HCT116 (cell line): ENCODE data around the gene HDAC7. TPM values are rescaled to one million over a fixed set of nuclear protein-coding genes. Genes with fewer than 3 reads are reported as not detected.

Experiments used
- ATAC-seq: fragments of 200-7000 bp; cut with Tn5 transposase; 2 replicates; pipeline ENCODE4 v1.9.1; 2020; ENCODE audit warnings: mild to moderate bottlenecking, moderate library complexity
- BruUV-seq: library from RNA; stranded (reverse); fragments of 400-500 nt; replicated peaks from 2 replicates; lab custom pipeline; 2021; lab: Mats Ljungman, UMichigan
- CTCF ChIA-PET: fragments of 300-600 bp; sonication (Branson Sonifier 250); formaldehyde crosslinking; loops from one replicate; lab custom pipeline; 2021; ENCODE audit warnings: antibody characterized with exemption; lab: Charles Lee
- POLR2A ChIA-PET: fragments of 300-600, 350-600 bp; sonication (Branson Sonifier 250); formaldehyde crosslinking; loops from one replicate; lab custom pipeline; 2021; ENCODE audit warnings: antibody characterized with exemption; lab: Charles Lee
- RAD21 ChIA-PET, 2 experiments: fragments of 300-600 bp; sonication (Branson Sonifier 250); formaldehyde crosslinking; loops; one replicate each; lab custom pipeline; 2023; ENCODE audit warnings: low total read pairs in 2 of 2; ENCODE audit not compliant: uncharacterized antibody in 2 of 2, unreplicated experiment in 2 of 2, low non-redundant PET in 1 of 2; lab: Charles Lee
- DNase-seq: peaks from one replicate; pipeline ENCODE4 v3.0.0-alpha.2; 2010; ENCODE audit warnings: low read depth, low spot score
- H2AFZ ChIP-seq: fragments of 200-600 bp; shearing (Covaris generic), sonication (generic); 2 replicates; pipeline ENCODE4 v1.6.1; 2017; ENCODE audit warnings: low read depth, mixed run types, mixed read lengths, antibody characterized with exemption, low read length; ENCODE audit not compliant: poor library complexity, severe bottlenecking
- H3K27ac ChIP-seq: 2 replicates; pipeline ENCODE4 v1.5.1; 2012; ENCODE audit warnings: low read depth, low read length
- H3K27me3 ChIP-seq: fragments of 200-600 bp; sonication (generic); 2 replicates; pipeline ENCODE4 v1.6.1; 2016; ENCODE audit warnings: mixed run types, low read length, mixed read lengths; ENCODE audit not compliant: insufficient read depth
- H3K36me3 ChIP-seq, 2 experiments: fragments of 200-500 bp in 1 of 2; fragments of 200-600 bp in 1 of 2; sonication (Bioruptor generic) in 1 of 2; sonication (generic) in 1 of 2; 2 replicates each; pipeline versions ENCODE4 v1.5.1 to v1.6.1; 2014 to 2016; ENCODE audit warnings: low read length in 2 of 2, inconsistent platforms in 1 of 2, mixed read lengths in 1 of 2, mixed run types in 1 of 2; ENCODE audit not compliant: insufficient read depth in 2 of 2, control insufficient read depth in 1 of 2
- H3K4me1 ChIP-seq, 2 experiments: fragments of 200-600 bp in 1 of 2; sonication (generic) in 1 of 2; 2 replicates each; pipeline versions ENCODE4 v1.5.1 to v1.6.1; 2012 to 2017; ENCODE audit warnings: low read length in 2 of 2, inconsistent platforms in 1 of 2, mild to moderate bottlenecking in 1 of 2, mixed read lengths in 1 of 2, mixed run types in 1 of 2, moderate library complexity in 1 of 2; ENCODE audit not compliant: insufficient read depth in 2 of 2, control insufficient read depth in 1 of 2
- H3K4me2 ChIP-seq: fragments of 200-600 bp; sonication (generic); 2 replicates; pipeline ENCODE4 v1.6.1; 2017; ENCODE audit warnings: mixed run types, low read length, mixed read lengths
- H3K4me3 ChIP-seq, 2 experiments: fragments of 200-600 bp in 1 of 2; sonication (generic) in 1 of 2; replicated peaks in 1 of 2; 2 replicates each; pipeline ENCODE4 v1.5.1; 2011 to 2016; ENCODE audit warnings: low read length in 2 of 2, control low read depth in 1 of 2, low read depth in 1 of 2, mild to moderate bottlenecking in 1 of 2, mixed read lengths in 1 of 2, mixed run types in 1 of 2
- H3K79me2 ChIP-seq: fragments of 200-600 bp; sonication (generic); 2 replicates; pipeline ENCODE4 v1.6.1; 2017; ENCODE audit warnings: mild to moderate bottlenecking, mixed run types, low read length, moderate library complexity, mixed read lengths; ENCODE audit not compliant: insufficient read depth
- H3K9ac ChIP-seq: fragments of 200-600 bp; sonication (generic); 2 replicates; pipeline ENCODE4 v1.6.1; 2016; ENCODE audit warnings: low read length, mixed read lengths
- H3K9me2 ChIP-seq: fragments of 200-600 bp; sonication (generic), shearing (Covaris generic); 2 replicates; pipeline ENCODE4 v1.6.1; 2017; ENCODE audit warnings: mixed run types, mild to moderate bottlenecking, moderate library complexity; ENCODE audit not compliant: insufficient read depth
- H3K9me3 ChIP-seq, 2 experiments: fragments of 200-500 bp in 1 of 2; fragments of 200-600 bp in 1 of 2; sonication (Bioruptor generic) in 1 of 2; sonication (generic) in 1 of 2; 2 replicates each; pipeline ENCODE4 v1.6.1; 2014 to 2017; ENCODE audit warnings: low read length in 2 of 2, mixed read lengths in 2 of 2, inconsistent platforms in 1 of 2, low read depth in 1 of 2, mild to moderate bottlenecking in 1 of 2, mixed run types in 1 of 2, moderate library complexity in 1 of 2; ENCODE audit not compliant: control insufficient read depth in 1 of 2, insufficient read depth in 1 of 2
- H4K20me1 ChIP-seq: fragments of 200-600 bp; sonication (generic), shearing (Covaris generic); 2 replicates; pipeline ENCODE4 v1.6.1; 2017; ENCODE audit warnings: mixed run types, mild to moderate bottlenecking, moderate library complexity; ENCODE audit not compliant: insufficient read depth
- CBX3 ChIP-seq: IDR thresholded peaks from 2 replicates; pipeline ENCODE4 v1.6.1; 2012; ENCODE audit warnings: low read depth
- CEBPB ChIP-seq: IDR thresholded peaks from 2 replicates; pipeline ENCODE4 v1.6.1; 2012; ENCODE audit warnings: low read depth
- EGR1 ChIP-seq: IDR thresholded peaks from 2 replicates; pipeline ENCODE4 v1.6.1; 2012; ENCODE audit warnings: low read depth
- ELF1 ChIP-seq: IDR thresholded peaks from 2 replicates; pipeline ENCODE4 v1.6.1; 2012; ENCODE audit warnings: low read depth, borderline replicate concordance
- JUND ChIP-seq: IDR thresholded peaks from 2 replicates; pipeline ENCODE4 v1.6.1; 2012
- POLR2AphosphoS5 ChIP-seq: IDR thresholded peaks from 2 replicates; pipeline ENCODE4 v1.6.1; 2011; ENCODE audit warnings: mild to moderate bottlenecking, low read depth, low read length, moderate library complexity
- RAD21 ChIP-seq: IDR thresholded peaks from 2 replicates; pipeline ENCODE4 v1.6.1; 2012; ENCODE audit warnings: low read depth, mild to moderate bottlenecking
- SP1 ChIP-seq: IDR thresholded peaks from 2 replicates; pipeline ENCODE4 v1.6.1; 2012; ENCODE audit warnings: low read depth
- YY1 ChIP-seq: IDR thresholded peaks from 2 replicates; pipeline ENCODE4 v1.6.1; 2011; ENCODE audit warnings: low read length, low read depth, moderate library complexity, mild to moderate bottlenecking; ENCODE audit not compliant: insufficient replicate concordance; ENCODE audit errors: extremely low read depth
- ZFX ChIP-seq: fragments of 450-650 bp; IDR thresholded peaks from 2 replicates; pipeline ENCODE4 v1.6.1; 2017
- intact Hi-C: fragments of 100-400 bp; cut with micrococcal nuclease; formaldehyde crosslinking; loops from 2 replicates; pipeline ENCODE4 v1.10.0; 2022
- total RNA-seq: library from RNA; stranded (reverse); gene quantifications from one replicate; pipeline ENCODE4 v1.2.1, GENCODE V29; 2021; ENCODE audit not compliant: unreplicated experiment
- TF ChIP-seq, protein P1 (sequence below): IDR thresholded peaks from 2 replicates; pipeline ENCODE4 v1.6.1; 2012
- TF ChIP-seq, protein P2 (sequence below): IDR thresholded peaks from 2 replicates; pipeline ENCODE4 v1.6.1; 2012; ENCODE audit warnings: low read depth

HDAC7 gene
- total RNA-seq, 1 experiment from 2014 or later: 38.1 TPM

DNA sequence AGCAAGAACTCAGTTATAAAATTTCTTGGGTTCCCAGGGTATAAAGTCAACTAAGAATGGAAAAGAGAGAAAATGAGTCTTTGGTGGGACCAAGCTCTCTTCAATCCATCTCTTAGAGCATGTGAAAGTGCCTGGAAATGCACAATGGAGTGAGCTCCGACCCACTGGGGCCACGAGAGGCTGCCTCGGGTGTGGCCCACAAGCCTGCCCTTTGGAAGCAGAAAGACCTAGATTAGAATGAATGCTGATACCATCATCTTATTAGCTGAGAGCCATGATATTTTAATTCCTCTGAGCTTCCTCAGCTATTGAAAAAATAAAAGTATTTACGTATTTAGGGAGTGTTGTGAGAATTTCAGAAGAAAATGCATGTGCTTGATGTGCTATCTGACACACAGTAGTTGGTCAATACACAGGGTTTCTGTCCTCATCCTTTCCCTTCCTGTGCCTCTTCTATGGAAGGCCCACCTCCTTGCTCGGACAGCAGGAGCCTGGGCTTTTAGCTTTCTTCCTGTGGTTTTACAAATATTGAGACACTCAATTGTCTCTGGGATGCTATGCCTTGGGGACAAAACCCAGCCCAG, 42.6 kb upstream of the HDAC7 start:
- no peaks in the 10 kb centered on the region for H4K20me1 ChIP-seq
- H3K27ac ChIP-seq: no peak overlapping the region
- peaks cover 11 to 27% of the 10 kb centered on the region in 2 experiments for H3K4me1 ChIP-seq
- no peaks in the 10 kb centered on the region for H3K27me3 ChIP-seq
- BruUV-seq: no TSS peak
- H3K79me2 ChIP-seq: no peaks in the 10 kb centered on the region
- intact Hi-C loops: no loop called here
- RAD21 ChIA-PET: no interaction called here
- no peaks in the 10 kb centered on the region for H3K9me3 ChIP-seq
- CTCF ChIA-PET: interaction anchor here (1.0 kb wide), 1 partner anchor 24 kb away, joined by 3 read pairs; no protein-coding TSS in a partner anchor
- H3K9me2 ChIP-seq: no peaks in the 10 kb centered on the region
- no peak for DNase-seq
- no peaks in the 10 kb centered on the region for H3K36me3 ChIP-seq
- H3K9ac ChIP-seq: no peak overlapping the region
- H3K4me2 ChIP-seq: no peak overlapping the region
- ATAC-seq: no peak
- POLR2A ChIA-PET: no interaction called here
- H2AFZ ChIP-seq: no peak overlapping the region
- TF ChIP-seq EGR1 (no peak), ZFX (no peak), CBX3 (no peak), POLR2AphosphoS5 (no peak), CEBPB (no peak), RAD21 (no peak)
- H3K4me3 ChIP-seq: no peak overlapping the region

DNA sequence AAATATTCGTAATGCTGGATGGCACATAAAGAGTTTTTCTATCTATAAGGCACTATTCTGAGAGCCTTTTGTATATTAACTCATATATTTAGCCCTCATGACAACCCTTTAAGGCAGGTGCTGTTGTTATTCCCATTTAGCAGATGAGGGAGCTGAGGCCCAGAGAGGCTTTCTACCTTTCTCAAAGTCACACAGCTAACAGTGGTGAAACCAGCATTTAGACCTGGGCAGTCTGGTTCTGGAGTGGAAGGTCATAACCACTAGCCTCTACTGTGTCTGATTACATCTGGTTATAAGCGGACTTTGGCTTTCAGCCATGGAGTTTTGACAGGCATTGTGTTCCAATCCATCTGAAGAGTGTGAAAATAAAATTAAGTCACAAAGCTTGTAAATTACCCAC, 41.2 kb upstream of the HDAC7 start:
- POLR2A ChIA-PET: no interaction called here

More for the DNA sequence above, 41.2 kb upstream of the HDAC7 start:
- intact Hi-C loops: no loop called here
- Histone ChIP-seq H3K4me3 (no peak overlapping the region), H3K9me3 (no peaks in the 10 kb centered on the region), H3K9me2 (no peaks in the 10 kb centered on the region), H3K36me3 (no peaks in the 10 kb centered on the region), H4K20me1 (no peaks in the 10 kb centered on the region), H3K27me3 (no peaks in the 10 kb centered on the region), H3K4me1 (peaks cover 11 to 27% of the 10 kb centered on the region in 2 experiments), H3K4me2 (no peak overlapping the region), H3K79me2 (no peaks in the 10 kb centered on the region), H3K9ac (no peak overlapping the region), H2AFZ (no peak overlapping the region), H3K27ac (no peak overlapping the region)
- ChIA-PET CTCF (no interaction called here), RAD21 (no interaction called here)
- ATAC-seq: no peak
- no peak for DNase-seq
- TF ChIP-seq, protein P1, sequence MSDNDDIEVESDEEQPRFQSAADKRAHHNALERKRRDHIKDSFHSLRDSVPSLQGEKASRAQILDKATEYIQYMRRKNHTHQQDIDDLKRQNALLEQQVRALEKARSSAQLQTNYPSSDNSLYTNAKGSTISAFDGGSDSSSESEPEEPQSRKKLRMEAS: no peak
- TF ChIP-seq SP1: no peak
- TF ChIP-seq YY1: no peak
- TF ChIP-seq, protein P2, sequence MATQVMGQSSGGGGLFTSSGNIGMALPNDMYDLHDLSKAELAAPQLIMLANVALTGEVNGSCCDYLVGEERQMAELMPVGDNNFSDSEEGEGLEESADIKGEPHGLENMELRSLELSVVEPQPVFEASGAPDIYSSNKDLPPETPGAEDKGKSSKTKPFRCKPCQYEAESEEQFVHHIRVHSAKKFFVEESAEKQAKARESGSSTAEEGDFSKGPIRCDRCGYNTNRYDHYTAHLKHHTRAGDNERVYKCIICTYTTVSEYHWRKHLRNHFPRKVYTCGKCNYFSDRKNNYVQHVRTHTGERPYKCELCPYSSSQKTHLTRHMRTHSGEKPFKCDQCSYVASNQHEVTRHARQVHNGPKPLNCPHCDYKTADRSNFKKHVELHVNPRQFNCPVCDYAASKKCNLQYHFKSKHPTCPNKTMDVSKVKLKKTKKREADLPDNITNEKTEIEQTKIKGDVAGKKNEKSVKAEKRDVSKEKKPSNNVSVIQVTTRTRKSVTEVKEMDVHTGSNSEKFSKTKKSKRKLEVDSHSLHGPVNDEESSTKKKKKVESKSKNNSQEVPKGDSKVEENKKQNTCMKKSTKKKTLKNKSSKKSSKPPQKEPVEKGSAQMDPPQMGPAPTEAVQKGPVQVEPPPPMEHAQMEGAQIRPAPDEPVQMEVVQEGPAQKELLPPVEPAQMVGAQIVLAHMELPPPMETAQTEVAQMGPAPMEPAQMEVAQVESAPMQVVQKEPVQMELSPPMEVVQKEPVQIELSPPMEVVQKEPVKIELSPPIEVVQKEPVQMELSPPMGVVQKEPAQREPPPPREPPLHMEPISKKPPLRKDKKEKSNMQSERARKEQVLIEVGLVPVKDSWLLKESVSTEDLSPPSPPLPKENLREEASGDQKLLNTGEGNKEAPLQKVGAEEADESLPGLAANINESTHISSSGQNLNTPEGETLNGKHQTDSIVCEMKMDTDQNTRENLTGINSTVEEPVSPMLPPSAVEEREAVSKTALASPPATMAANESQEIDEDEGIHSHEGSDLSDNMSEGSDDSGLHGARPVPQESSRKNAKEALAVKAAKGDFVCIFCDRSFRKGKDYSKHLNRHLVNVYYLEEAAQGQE: no peak
- no peak for TF ChIP-seq ELF1
- TF ChIP-seq CBX3: no peak
- no peak for TF ChIP-seq JUND
- no TSS peak for BruUV-seq
